ENCODE measurements around the gene SORBS2. TPM values are rescaled to one million over a fixed set of nuclear protein-coding genes. Genes with fewer than 3 reads are reported as not detected.

Gene SORBS2
- total and polyA plus RNA-seq, 2 of the 4 experiments (the other 2 are of a cell fraction) = 0.18 TPM; not detected in 1

DNA sequence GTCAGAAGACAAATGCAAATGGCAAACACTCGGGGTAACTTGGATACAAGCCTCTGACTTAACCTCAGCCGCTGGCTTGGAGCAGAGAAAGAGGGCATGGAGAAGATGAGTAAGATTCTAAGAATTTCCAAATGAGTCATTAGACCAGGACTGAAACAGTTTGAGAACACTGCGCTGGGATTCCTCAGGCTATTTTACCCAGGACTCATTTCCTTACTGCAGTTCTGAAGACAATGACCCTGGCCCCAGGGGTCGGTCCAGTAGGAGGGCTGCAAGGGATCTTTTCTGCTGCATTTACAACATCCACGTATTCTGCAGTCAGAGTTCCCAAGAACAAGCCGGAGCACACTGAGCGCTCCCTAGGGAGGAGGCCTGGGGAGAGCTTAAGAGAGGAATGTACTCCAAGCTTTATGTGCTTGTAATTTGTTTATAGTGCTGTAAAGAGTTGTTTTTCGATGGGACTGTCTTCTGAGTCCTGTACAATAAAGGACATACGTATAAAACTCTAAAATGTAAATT, 27.3 kb upstream of the SORBS2 start:
- 0% methylated on average over 1 of the region's 9 CpGs; no CpG with 5 or more reads in 1 of the 2 experiments for WGBS, 2 experiments (ENCODE audit: extremely low coverage in 2 of 2, insufficient read length in 1 of 2)
- POLR2A ChIA-PET (ENCODE audit: unreplicated experiment) = interaction anchor here (0.7 kb wide), 1 partner anchor 20 kb away, joined by 3 read pairs; no protein-coding TSS in a partner anchor

More for the DNA sequence above, 27.3 kb upstream of the SORBS2 start:
- TF ChIP-seq, protein P1, sequence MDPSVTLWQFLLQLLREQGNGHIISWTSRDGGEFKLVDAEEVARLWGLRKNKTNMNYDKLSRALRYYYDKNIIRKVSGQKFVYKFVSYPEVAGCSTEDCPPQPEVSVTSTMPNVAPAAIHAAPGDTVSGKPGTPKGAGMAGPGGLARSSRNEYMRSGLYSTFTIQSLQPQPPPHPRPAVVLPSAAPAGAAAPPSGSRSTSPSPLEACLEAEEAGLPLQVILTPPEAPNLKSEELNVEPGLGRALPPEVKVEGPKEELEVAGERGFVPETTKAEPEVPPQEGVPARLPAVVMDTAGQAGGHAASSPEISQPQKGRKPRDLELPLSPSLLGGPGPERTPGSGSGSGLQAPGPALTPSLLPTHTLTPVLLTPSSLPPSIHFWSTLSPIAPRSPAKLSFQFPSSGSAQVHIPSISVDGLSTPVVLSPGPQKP (IDR thresholded peaks at IDR 0.05; ENCODE audit: borderline replicate concordance, low read depth, low read length) = no peak
- peak; percentile 76; the same call in 1 of the 2 replicates for TF ChIP-seq FOS (IDR thresholded peaks at IDR 0.05; ENCODE audit: low read depth, low read length)
- 0 out of 2 replicates have a peak, but pooled peaks have one; percentile 17 for TF ChIP-seq MAZ (IDR thresholded peaks at IDR 0.05; ENCODE audit: borderline replicate concordance, low read depth, low read length)
- no peak for TF ChIP-seq RCOR1 (IDR thresholded peaks at IDR 0.05; ENCODE audit: insufficient replicate concordance, low read length)
- no peak for TF ChIP-seq MXI1 (IDR thresholded peaks at IDR 0.05; ENCODE audit: borderline replicate concordance, low read depth, low read length)
- TF ChIP-seq CEBPB (IDR thresholded peaks at IDR 0.05; ENCODE audit: low read depth, low read length) = no peak
- Histone ChIP-seq H4K91ac (ENCODE audit: insufficient read depth, low read depth, low read length) (peak overlapping the region; percentile 82), H3K18ac (ENCODE audit: low read depth, low read length) (peak overlapping the region; percentile 44), H4K8ac (ENCODE audit: low read depth in 2 of 2, low read length in 2 of 2) (peak overlapping the region; percentile 74 to 89; a peak in 2 of 4 replicates), H3K9me3 (ENCODE audit: control insufficient read depth, insufficient read depth, low read length) (no peaks in the 10 kb centered on the region), H3K56ac (ENCODE audit: extremely low read depth, insufficient read depth, low read length) (peak overlapping the region; percentile 58; the same call in 1 of the 2 replicates), H3K14ac (replicated peaks; ENCODE audit: low read depth, low read length) (no peak overlapping the region), H2BK120ac (ENCODE audit: low read depth, low read length) (peak overlapping the region; percentile 93), H3K9me1 (ENCODE audit: insufficient read depth, low read length) (peaks cover 16% of the 10 kb centered on the region), H4K20me1 (ENCODE audit: insufficient read depth, low read length) (no peaks in the 10 kb centered on the region), H3K23ac (ENCODE audit: low read depth, low read length) (peak overlapping the region; percentile 75), H3K79me1 (ENCODE audit: low read depth in 1 of 2, low read length in 2 of 2) (no peaks in the 10 kb centered on the region), H2BK5ac (ENCODE audit: low read depth, low read length, poor library complexity, severe bottlenecking) (peak overlapping the region; percentile 74), H4K5ac (ENCODE audit: low read depth, low read length) (peak overlapping the region; percentile 50; the same call in 1 of the 2 replicates), H3K36me3 (ENCODE audit: control insufficient read depth, insufficient read depth, low read length) (no peaks in the 10 kb centered on the region), H2AFZ (replicated peaks; ENCODE audit: low read length, poor library complexity) (peak overlapping the region; percentile 81), H3K4me1 (ENCODE audit: control insufficient read depth, insufficient read depth, low read length) (peaks cover 24% of the 10 kb centered on the region), H2AK5ac (ENCODE audit: low read depth, low read length) (no peak overlapping the region), H3K4me3 (ENCODE audit: insufficient read depth, low read depth, low read length) (no peak overlapping the region), H3K4ac (ENCODE audit: low read depth, low read length) (peak overlapping the region; percentile 76), H3K4me2 (ENCODE audit: low read depth, low read length) (peak overlapping the region; percentile 80), H2BK20ac (ENCODE audit: low read depth, low read length) (peak overlapping the region; percentile 94), H3K9ac (ENCODE audit: low read depth, low read length) (no peak overlapping the region), H3K27ac (ENCODE audit: insufficient read depth, low read length) (peak overlapping the region; percentile 88), H2AK9ac (replicated peaks; ENCODE audit: low read depth, low read length, poor library complexity) (no peak overlapping the region), H2BK15ac (ENCODE audit: low read depth, low read length) (peak overlapping the region; percentile 82; the same call in 1 of the 3 replicates), H3K27me3 (ENCODE audit: control insufficient read depth, insufficient read depth, low read length) (no peaks in the 10 kb centered on the region)
- ATAC-seq (ENCODE audit: low read depth) (peak; percentile 91), DNase-seq (peak; percentile 91)
- intact Hi-C loops (cut with micrococcal nuclease) (loop anchor here (2.0 kb wide), 2 partner anchors 46 to 76 kb away; no protein-coding TSS in a partner anchor), dilution Hi-C loops (cut with HindIII; ENCODE audit: low sequenced_read_pairs, unreplicated experiment) (no loop called here), in situ Hi-C loops (cut with MboI; ENCODE audit: low sequenced_read_pairs) (no loop called here)
- no TSS peak for BruUV-seq (replicated peaks)
- CTCF ChIA-PET = interaction anchor here (1.1 to 1.4 kb wide), 2 partner anchors 9 to 183 kb away, joined by 4 to 5 read pairs; no protein-coding TSS in a partner anchor

Measured in IMR-90 (cell line).